RWPE1 (cell line): Measurements from ENCODE around the gene STING1.
"Not testable (repeated sequence)": the region's sequence is repeated elsewhere in the genome, so short reads cannot be mapped to it uniquely, and the experiment has no call there.

Source experiments
- CTCF ChIA-PET: fragments of 350-600 bp; sonication (Branson Sonifier 250); formaldehyde crosslinking; extraction: SDS; loops from one replicate; lab custom pipeline; 2021; lab: Yijun Ruan, JAX
- POLR2A ChIA-PET: fragments of 400-600 bp; formaldehyde crosslinking; extraction: SDS; loops from one replicate; lab custom pipeline; 2020; ENCODE audit warnings: antibody characterized with exemption; ENCODE audit not compliant: low non-redundant PET; lab: Yijun Ruan, JAX
- DNase-seq: peaks from one replicate; pipeline ENCODE4 v3.0.0; 2012; ENCODE audit warnings: low spot score
- H3K27ac ChIP-seq: fragments of 450-650 bp; 2 replicates; pipeline ENCODE4 v1.5.1; 2017
- TF ChIP-seq, protein P1 (sequence below): fragments of 450-650 bp; conservative IDR thresholded peaks from 2 replicates; pipeline ENCODE4 v1.5.1; 2017; ENCODE audit warnings: low read depth, mild to moderate bottlenecking

Gene STING1

DNA sequence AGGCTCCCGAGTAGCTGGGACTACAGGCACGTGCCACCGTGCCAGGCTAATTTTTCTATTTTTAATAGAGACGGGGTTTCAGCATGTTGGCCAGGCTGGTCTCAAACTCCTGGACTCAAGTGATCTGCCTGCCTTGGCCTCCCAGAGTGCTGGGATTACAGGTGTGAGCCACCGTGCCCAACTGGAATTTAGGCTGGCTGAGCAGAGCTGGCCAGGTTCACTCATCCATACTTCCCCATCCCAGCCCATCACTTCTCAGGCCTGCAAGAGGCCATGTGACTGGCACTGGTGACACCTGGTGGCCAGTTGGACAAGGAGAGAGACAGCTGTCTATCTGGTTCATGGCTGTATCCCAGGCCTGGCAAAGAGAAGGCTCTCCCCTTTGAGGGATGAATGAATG is 30.9 kb upstream of the STING1 start:
- CTCF ChIA-PET: interaction anchor here (0.6 to 8.7 kb wide), 22 partner anchors 11 to 252 kb away, joined by 3 to 171 read pairs (median 4); no protein-coding TSS in a partner anchor
- TF ChIP-seq, protein P1, sequence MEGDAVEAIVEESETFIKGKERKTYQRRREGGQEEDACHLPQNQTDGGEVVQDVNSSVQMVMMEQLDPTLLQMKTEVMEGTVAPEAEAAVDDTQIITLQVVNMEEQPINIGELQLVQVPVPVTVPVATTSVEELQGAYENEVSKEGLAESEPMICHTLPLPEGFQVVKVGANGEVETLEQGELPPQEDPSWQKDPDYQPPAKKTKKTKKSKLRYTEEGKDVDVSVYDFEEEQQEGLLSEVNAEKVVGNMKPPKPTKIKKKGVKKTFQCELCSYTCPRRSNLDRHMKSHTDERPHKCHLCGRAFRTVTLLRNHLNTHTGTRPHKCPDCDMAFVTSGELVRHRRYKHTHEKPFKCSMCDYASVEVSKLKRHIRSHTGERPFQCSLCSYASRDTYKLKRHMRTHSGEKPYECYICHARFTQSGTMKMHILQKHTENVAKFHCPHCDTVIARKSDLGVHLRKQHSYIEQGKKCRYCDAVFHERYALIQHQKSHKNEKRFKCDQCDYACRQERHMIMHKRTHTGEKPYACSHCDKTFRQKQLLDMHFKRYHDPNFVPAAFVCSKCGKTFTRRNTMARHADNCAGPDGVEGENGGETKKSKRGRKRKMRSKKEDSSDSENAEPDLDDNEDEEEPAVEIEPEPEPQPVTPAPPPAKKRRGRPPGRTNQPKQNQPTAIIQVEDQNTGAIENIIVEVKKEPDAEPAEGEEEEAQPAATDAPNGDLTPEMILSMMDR: peak; percentile 81
- peak overlapping the region; percentile 38 for H3K27ac ChIP-seq
- POLR2A ChIA-PET: not testable (repeated sequence)
- DNase-seq: peak; percentile 89

DNA sequence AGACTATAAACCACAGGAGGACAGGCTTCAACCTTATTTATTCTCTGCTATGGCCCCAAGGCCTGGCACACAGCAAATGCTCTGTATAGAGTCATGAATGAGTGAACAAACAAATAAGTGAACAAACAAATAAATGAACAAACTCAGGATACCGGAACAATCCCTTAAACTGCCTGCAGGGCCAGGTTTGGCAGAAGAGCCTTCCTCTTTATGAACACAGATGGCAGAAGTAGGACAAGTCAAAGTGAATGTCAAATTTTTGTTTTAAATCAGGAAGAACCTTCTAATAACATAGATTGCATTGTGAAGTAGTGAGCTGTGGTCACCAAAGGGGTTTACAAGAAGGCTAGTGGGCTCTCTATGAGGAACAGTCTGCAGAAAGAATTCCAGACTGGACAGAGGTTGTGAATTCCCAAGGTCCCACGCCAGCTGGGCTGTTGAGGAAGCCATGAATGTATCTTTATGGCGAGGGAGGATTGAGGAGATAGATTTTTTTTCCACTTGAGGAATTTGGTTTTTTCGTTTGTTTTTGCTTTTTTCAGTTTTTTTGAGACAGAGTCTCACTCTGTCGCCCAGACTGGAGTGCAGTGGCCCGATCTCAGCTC is 30.3 kb upstream of the STING1 start:
- POLR2A ChIA-PET: no interaction called here
- peak overlapping the region; percentile 38 for H3K27ac ChIP-seq
- CTCF ChIA-PET: interaction anchor here (0.6 to 8.7 kb wide), 20 partner anchors 10 to 253 kb away, joined by 3 to 171 read pairs (median 4); no protein-coding TSS in a partner anchor
- TF ChIP-seq, protein P1: no peak
- no peak for DNase-seq

DNA sequence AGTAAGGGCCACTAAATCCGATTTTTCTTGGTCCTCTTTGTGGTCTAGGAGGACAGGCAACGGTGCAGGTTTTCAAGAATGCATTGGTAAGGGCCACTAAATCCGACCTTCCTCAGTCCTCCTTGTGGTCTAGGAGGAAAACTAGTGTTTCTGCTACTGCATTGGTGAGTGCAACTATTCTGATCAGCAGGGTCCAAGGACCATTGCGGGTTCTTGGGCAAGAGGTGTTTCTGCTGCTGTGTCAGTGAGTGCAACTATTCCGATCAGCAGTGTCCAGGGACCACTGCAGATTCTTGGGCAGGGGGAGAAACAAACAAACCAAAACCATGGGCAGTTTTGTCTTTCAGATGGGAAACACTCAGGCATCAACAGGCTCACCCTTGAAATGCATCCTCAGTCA is 22.2 kb upstream of the STING1 start:
- H3K27ac ChIP-seq, CTCF ChIA-PET, POLR2A ChIA-PET, DNase-seq: not testable (repeated sequence)

DNA sequence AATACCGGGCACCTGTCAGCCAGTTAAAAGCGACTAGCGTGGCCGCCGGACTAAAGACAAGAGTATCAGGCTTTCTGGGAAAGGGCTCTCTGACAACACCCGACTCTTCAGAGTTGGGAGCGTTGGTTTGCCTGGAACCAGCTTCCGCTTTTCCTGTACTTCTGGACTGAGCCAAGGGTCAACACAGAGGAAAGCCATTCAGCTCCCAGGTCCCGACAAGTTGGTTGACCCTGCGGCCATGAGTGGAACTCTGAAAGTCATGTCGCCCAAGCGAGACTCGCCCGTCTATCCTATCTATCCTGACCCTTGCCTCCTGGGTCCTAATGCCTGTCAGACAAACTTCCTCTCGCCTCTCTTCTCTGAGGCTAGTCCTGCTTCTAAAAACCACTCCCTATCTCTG is 21.3 kb upstream of the STING1 start:
- H3K27ac ChIP-seq, DNase-seq: not testable (repeated sequence)
- ChIA-PET CTCF (interaction anchor here (0.7 kb wide), 1 partner anchor 8 kb away, joined by 3 read pairs; no protein-coding TSS in a partner anchor), POLR2A (interaction anchor here (0.6 kb wide), 1 partner anchor 15 kb away, joined by 3 read pairs; no protein-coding TSS in a partner anchor)

DNA sequence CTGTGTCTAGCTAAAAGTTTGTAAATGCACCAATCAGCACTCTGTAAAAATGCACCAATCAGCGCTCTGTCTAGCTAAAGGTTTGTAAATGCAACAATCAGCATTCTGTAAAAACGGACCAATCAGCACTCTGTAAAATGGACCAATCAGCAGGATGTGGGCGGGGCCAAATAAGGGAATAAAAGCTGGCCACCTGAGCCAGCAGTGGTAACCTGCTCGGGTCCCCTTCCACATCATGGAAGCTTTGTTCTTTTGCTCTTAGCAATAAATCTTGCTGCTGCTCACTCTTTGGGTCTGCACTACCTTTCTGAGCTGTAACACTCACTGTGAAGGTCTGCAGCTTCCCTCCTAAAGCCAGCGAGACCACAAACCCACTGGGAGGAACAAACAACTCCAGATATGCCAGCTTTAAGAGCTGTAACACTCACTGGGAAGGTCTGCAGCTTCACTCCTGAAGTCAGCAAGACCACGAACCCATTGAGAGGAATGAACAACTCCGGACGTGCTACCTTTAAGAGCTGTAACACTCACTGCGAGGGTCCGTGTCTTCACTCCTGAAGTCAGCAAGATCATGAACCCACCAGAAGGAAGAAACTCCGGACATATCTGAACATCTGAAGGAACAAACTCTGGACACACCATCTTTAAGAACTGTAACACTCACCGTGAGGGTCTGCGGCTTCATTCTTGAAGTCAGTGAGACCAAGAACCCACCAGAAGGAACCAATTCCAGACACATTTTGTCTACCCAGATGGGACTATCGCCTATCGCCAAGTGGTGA is 20.7 kb upstream of the STING1 start:
- POLR2A ChIA-PET: interaction anchor here (0.6 kb wide), 1 partner anchor 16 kb away, joined by 3 read pairs; no protein-coding TSS in a partner anchor
- not testable (repeated sequence) for H3K27ac ChIP-seq, DNase-seq
- CTCF ChIA-PET: interaction anchor here (0.7 to 1.7 kb wide), 3 partner anchors 9 to 81 kb away, joined by 3 to 7 read pairs (median 3); no protein-coding TSS in a partner anchor

DNA sequence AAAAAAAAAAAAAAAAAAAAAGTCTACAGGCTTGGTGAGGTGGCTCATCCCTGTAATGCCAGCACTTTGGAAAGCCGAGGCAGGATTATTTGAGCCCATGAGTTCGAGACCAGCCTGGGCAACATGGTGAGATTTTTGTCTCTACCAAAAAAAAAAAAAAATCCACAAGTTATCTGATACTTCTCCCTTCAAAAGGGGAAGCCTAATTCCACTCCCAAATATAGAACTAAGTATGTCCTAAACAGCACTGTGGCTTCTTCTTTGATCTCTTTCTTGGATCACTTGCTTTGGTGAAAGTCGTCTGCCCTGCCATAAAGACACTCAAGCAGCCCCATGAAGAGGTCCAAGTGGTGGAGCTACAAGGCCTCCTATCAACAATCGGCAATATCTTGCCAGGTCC is 18.8 kb upstream of the STING1 start:
- DNase-seq: no peak
- ChIA-PET POLR2A (no interaction called here), CTCF (interaction anchor here (1.0 to 1.7 kb wide), 2 partner anchors 16 to 79 kb away, joined by 7 read pairs; no protein-coding TSS in a partner anchor)
- TF ChIP-seq, protein P1: no peak
- H3K27ac ChIP-seq: no peak overlapping the region

DNA sequence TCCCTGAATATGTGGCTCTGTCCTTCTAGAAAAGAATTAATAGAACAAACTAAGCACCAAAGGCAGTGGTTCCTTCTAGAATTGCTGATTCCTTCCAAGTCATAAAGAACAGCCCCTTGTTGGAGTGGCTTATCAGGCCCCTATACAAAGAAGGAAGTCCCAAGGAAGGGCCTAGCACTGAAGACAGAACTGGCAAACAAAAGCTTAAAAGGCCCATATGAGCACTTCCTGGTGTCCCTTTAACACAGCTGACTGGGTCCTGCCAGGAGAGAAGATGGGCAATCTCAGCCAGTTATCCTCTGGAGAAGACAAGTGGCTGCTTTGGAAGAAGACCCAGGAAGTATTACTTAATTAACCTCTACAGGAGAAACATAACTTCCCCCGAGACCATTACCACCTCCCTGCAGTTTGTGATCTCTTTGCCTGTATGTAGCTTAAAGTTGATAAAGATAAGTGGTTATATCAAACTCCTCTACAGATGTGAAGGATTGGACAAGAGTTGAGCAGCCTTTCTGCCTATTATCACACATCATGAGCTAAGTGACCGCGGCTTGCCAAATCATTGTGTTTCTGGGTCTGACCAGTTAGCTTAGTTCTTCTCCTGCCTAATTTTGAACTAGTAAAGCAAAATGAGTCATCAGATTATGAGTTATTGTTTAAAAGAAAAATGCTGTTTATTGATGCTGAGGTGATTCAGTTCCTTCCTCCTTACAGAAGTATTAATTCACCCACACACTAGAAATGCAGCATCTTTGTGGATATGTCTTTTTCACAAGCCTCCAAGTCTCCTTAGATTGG is 13.3 kb upstream of the STING1 start:
- H3K27ac ChIP-seq: no peak overlapping the region
- CTCF ChIA-PET: interaction anchor here (0.8 to 1.1 kb wide), 2 partner anchors 14 to 18 kb away, joined by 3 read pairs; no protein-coding TSS in a partner anchor

More for the DNA sequence above, 13.3 kb upstream of the STING1 start:
- POLR2A ChIA-PET: interaction anchor here (0.9 kb wide), 1 partner anchor 14 kb away, joined by 4 read pairs; no protein-coding TSS in a partner anchor
- TF ChIP-seq, protein P1: no peak
- peak; percentile 61 for DNase-seq
